GM18909 (cell line): ENCODE measurements around the gene MMP2.

Experiments
- ATAC-seq: cut with Tn5 transposase; IDR thresholded peaks from one replicate; pipeline ENCODE4 v1.9.1; 2021; ENCODE audit warnings: mild to moderate bottlenecking; ENCODE audit not compliant: unreplicated experiment, poor library complexity

The MMP2 gene

GRCh38 chr16:55508941-55509931 is 30.2 kb downstream of the MMP2 start, which contains the start of gene LPCAT2:
Gene LPCAT2 (plus strand): TSS chr16:55509072. CDS start chr16:55509182, 110 bp downstream.
- ATAC-seq = no peak

- no peak for ATAC-seq
Observed at GRCh38 chr16:55510185-55510805, 31.3 kb downstream of the MMP2 start.

- no peak for ATAC-seq
Observed at GRCh38 chr16:55512941-55513340, 33.9 kb downstream of the MMP2 start.

- ATAC-seq = no peak
Observed at GRCh38 chr16:55513616-55514015, 34.6 kb downstream of the MMP2 start.

- ATAC-seq = no peak
Observed at GRCh38 chr16:55515111-55515510, 36.1 kb downstream of the MMP2 start.

- no peak for ATAC-seq
Observed at GRCh38 chr16:55521792-55522191, 42.8 kb downstream of the MMP2 start.

GRCh38 chr16:55526441-55526840 is 47.4 kb downstream of the MMP2 start:
- ATAC-seq = no peak

GRCh38 chr16:55527885-55528284 is 48.9 kb downstream of the MMP2 start:
- ATAC-seq = no peak

GRCh38 chr16:55529018-55529417 is 50.0 kb downstream of the MMP2 start:
- no peak for ATAC-seq

- no peak for ATAC-seq
Observed at GRCh38 chr16:55530316-55530856, 51.4 kb downstream of the MMP2 start.

GRCh38 chr16:55532227-55532626 is 53.2 kb downstream of the MMP2 start:
- ATAC-seq = no peak

- no peak for ATAC-seq
Observed at GRCh38 chr16:55534756-55535155, 55.8 kb downstream of the MMP2 start.

- ATAC-seq = no peak
Observed at GRCh38 chr16:55539049-55539448, 60.1 kb downstream of the MMP2 start.

GRCh38 chr16:55539488-55539887 is 60.5 kb downstream of the MMP2 start:
- ATAC-seq = no peak

- no peak for ATAC-seq
Observed at GRCh38 chr16:55540221-55540620, 61.2 kb downstream of the MMP2 start.

- no peak for ATAC-seq
Observed at GRCh38 chr16:55542459-55543082, 63.6 kb downstream of the MMP2 start.

- ATAC-seq = no peak
Observed at GRCh38 chr16:55543472-55543871, 64.5 kb downstream of the MMP2 start.

GRCh38 chr16:55552621-55553020 is 73.6 kb downstream of the MMP2 start:
- ATAC-seq = no peak

GRCh38 chr16:55555436-55555835 is 76.4 kb downstream of the MMP2 start:
- no peak for ATAC-seq
